ENCODE results near the gene LYPD5.
A peak's percentile ranks its signal among the peaks of the same experiment; 100 is the strongest.
"Not testable (repeated sequence)": the region's sequence is repeated elsewhere in the genome, so short reads cannot be mapped to it uniquely, and the experiment has no call there.

LYPD5 gene

GRCh38 chr19:43802216-43802951, at the start of gene LYPD5:
Gene LYPD5 (minus strand): TSS chr19:43802447. CDS start chr19:43802380, 67 bp downstream.
- no peak for FAIRE-seq

- no peak for FAIRE-seq
These were observed 46.6 kb upstream of the LYPD5 start for GRCh38 chr19:43848821-43849220.

- no peak for FAIRE-seq
These were observed 45.6 kb upstream of the LYPD5 start for GRCh38 chr19:43847884-43848283.

GRCh38 chr19:43847246-43847645, 45.0 kb upstream of the LYPD5 start:
- FAIRE-seq = no peak

DNA sequence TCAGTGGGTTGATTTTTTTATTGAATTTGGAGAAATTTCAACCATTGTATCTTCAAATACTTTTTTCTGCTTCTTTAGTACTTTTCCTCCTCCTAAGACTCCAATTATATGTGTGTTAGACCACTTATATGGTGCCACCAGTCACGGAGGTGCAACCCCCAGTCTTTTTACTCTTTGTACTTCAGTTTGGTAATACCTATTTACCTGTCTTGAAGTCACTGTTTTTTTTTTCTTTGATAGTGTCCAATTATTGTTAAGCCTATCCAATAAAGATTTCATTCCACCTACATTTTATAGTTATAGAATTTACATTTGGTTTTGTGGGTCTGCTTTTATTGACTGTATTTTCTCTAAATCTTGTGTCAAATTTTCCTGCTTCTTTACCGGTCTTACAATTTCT, 39.8 kb upstream of the LYPD5 start:
- FAIRE-seq = no peak

- no peak for FAIRE-seq
These were observed 36.9 kb upstream of the LYPD5 start for GRCh38 chr19:43839139-43839538.

DNA sequence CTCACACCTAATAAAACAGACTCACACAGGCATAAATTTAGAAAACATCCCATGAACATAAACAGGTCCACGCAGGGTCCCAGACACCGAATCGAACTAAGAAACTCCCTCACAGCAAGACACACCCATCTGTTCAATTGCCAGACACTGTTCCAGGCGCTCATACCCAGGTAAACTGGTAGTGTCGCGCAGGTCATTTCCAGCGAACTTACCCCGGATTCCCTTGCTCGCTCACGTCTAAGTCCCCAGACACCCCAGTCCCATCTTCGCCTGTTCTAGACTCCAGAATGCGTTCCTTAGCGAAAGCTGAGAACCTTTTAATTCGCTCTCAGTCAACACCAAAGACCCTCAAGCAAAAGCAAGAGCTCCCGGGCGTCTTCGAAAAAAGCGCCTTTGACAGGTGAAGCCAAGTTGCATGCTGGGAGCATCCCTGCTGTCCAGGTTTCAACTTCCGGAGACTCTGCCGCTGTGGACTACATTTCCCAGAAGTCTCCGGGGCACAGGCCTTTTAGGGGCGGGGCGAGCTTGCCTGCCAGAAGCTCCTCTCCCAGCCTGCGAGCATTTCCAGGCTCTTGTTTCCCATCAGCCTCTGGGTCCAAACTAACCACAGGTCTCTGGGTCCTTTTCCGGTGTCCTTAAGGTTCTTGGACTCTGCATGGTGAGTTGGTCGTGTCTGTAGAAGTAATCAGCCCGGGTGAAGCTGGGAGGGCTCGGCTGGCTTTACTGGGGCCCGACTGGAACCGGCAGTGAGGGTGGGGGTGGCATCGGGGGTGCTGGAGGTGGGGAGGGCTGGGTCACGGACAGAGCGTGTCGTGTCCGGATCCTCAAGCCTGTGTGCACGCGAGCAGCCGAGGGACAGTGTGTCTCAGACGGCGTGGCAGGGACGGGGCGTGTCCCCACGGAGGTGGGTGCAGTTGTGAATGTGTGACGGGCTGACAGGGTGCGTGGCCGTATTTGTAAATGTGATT, 24.8 kb upstream of the LYPD5 start, which contains the start of gene ZNF283:
ZNF283 (plus strand) TSS at position 535 of the 968 bp plus-strand sequence. CDS start 6,184 bp downstream, outside the sequence.
- FAIRE-seq = peak; percentile 43

- not testable (repeated sequence) for FAIRE-seq
These were observed 22.3 kb upstream of the LYPD5 start for GRCh38 chr19:43824572-43824971.

DNA sequence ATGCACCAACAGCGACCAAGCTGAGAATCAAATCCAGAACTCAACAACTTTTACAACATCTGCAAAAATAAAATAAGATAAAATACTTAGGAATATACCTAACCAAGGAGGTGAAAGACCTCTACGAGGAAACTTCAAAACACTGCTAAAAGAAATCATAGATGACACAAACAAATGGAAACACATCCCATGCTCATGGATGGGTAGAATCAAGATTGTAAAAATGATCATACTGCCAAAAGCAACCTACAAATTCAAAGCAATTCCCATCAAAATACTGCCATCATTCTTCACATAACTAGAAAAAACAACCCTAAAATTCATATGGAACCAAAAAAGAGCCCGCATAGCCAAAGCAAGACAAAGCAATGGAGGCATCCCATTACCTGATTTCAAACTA, 21.6 kb upstream of the LYPD5 start:
- not testable (repeated sequence) for FAIRE-seq

DNA sequence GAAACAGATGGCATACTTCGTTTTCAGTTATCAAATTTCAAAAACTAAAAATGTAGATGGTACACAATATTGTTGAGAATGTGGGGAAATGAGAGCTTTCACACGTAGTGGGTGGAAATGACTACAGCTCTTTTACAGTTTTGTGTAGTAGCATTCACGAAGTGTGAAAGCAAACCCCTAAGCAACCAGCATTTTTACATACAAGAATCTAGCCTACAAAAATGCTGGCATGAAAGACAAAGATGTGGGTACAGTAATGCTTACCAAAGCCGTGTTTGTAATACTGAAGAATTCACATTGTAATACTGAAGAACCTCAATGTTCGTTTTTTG, 18.6 kb upstream of the LYPD5 start:
- no peak for FAIRE-seq

- FAIRE-seq = no peak
These were observed 18.0 kb upstream of the LYPD5 start for GRCh38 chr19:43820098-43820883.

DNA sequence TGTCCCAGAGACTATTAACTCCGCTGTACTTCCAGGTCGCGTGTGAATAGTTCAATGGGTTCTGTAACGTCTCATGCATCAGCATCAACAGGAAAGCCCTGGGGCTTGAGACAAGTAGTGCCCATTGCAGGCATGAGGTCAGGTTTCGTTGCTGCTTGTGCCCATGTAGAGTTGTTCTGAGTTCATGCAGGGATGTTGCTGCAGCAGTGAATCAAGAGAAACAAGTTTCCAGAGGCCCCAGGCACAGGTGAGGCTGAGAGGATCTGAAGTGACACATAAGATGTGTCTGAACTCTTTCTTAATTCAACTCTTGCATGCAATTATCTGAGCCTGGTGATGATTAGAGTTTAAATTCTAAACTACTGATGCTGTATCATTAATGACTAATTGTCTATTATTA, 16.3 kb upstream of the LYPD5 start:
- no peak for FAIRE-seq

DNA sequence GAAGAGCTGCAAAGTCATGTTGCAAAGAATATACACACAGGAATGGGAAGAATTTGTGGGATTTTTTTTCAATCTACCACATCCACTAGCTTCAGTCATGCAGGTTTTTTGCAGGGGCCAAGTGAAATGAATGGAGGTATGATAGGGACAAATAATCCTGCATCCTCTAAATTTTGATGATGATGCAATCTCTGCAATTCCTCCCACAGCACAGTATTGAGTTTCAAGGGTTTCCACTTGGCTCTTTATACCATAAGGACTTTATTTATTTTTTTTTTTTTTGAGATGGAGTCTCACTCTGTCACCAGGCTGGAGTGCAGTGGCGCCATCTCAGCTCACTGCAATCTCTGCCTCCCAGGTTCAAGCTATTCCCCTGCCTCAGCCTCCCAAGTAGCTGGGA, 15.2 kb upstream of the LYPD5 start:
- not testable (repeated sequence) for FAIRE-seq

- FAIRE-seq = no peak
These were observed 12.6 kb upstream of the LYPD5 start for GRCh38 chr19:43814663-43815352.

- FAIRE-seq = no peak
These were observed 10.4 kb upstream of the LYPD5 start for GRCh38 chr19:43812688-43813087.

GRCh38 chr19:43812259-43812658, 10.0 kb upstream of the LYPD5 start:
- FAIRE-seq = no peak

GRCh38 chr19:43811837-43812236, 9.6 kb upstream of the LYPD5 start:
- FAIRE-seq = no peak

DNA sequence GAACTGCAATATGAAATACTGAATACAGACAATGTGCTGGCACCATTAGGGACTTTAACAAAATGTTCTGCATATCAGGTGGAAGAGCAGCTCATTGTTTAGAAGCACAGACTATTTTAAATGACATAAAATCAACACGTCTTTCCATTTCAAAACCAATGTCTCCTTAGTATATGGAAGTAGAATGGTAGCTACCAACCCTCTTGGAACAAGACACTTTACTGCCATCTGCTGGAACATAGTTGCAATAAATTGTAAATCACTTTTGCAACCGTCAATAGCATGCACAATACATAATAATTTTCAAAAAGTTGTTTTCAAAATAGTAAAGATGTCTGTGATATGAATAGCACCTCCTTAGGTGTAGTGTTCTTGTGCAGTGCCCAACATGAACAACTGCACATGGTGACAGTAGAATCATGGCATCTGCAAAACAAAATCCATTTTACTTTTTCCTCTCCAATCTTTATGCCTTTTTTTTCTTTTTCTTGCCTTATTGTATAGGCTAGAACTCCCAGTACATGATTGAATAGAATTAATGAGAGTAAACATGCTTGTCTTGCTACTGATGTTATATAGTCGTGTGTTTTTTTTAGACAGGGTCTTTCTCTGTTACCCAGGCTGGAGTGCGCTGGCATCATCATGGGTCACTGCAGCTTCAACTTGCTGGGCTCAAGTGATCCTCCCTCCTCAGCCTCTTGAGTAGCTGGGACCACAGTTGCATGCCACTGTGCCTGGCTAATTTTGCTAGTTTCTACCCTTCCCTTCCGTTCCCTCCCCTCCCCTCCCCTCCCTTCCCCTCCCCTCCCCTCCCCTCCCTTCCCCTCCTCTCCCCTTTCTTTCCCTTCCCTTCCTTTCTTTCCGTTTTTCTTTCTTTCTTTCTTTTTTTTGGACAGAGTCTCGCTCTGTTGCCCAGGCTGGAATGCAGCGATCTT, 7.8 kb upstream of the LYPD5 start:
- peak; percentile 71 for FAIRE-seq

DNA sequence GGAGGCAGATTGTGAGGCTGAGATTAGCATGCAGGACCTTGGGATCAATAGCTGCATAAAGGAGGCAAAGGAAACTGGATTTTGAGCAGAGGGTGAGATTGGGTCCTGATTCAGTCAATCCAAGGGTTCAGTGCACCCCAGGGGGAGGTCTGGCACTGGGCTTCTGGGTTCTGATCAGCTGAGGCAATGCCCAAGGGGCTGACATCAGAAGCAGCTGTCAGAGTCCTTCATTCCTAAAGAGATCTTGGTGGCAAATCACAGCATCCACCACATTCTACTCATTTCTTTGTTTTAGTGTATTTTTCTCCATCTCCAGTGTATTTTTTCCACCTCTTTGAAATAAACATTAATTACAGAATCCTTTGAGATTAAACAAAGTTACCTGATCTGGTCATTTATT, 5.4 kb upstream of the LYPD5 start:
- FAIRE-seq = no peak

GRCh38 chr19:43806848-43807247, 4.6 kb upstream of the LYPD5 start:
- no peak for FAIRE-seq

DNA sequence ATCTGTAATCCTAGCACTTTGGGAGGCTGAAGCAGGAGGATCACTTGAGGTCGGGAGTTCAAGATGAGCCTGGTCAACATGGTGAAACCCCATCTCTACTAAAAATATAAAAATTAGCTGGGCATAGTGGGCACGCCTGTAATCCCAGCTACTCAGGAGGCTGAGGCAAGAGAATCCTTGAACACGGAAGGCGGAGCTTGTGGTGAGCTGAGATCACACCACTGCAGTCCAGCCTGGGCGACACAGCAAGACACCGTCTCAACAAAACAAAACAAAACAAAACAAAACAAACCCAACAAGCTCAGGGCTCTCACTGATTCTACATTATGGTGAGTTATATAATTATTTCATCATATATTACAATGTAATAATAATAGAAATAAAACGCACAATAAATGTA, 4.2 kb upstream of the LYPD5 start:
- not testable (repeated sequence) for FAIRE-seq

All from islet of Langerhans (tissue), 1 donor.